ENCODE measurements around the gene GRID1. TPM values are rescaled to one million over a fixed set of nuclear protein-coding genes. Genes with fewer than 3 reads are reported as not detected.

Gene GRID1
- total RNA-seq, 1 experiment from 2014 or later, result not detected

GRCh38 chr10:86249794-86250193 is 116.8 kb downstream of the GRID1 start:
- Histone ChIP-seq H3K9me2 (replicated peaks; ENCODE audit: low read length) (no peaks in the 10 kb centered on the region), H3K27me3 (ENCODE audit: low read length) (no peaks in the 10 kb centered on the region), H3K79me2 (ENCODE audit: low read length) (no peaks in the 10 kb centered on the region), H4K20me1 (ENCODE audit: low read length) (no peaks in the 10 kb centered on the region), H3K4me2 (ENCODE audit: low read length) (no peak overlapping the region), H3K4me3 (ENCODE audit: low read length) (no peak overlapping the region), H3K27ac (ENCODE audit: low read length) (no peak overlapping the region), H2AFZ (ENCODE audit: low read length) (no peak overlapping the region), H3K9ac (ENCODE audit: low read length) (no peak overlapping the region), H3K36me3 (ENCODE audit: low read depth, low read length) (no peaks in the 10 kb centered on the region), H3F3A (ENCODE audit: low read length, unreplicated experiment) (no peaks in the 10 kb centered on the region), H3K9me3 (ENCODE audit: low read length) (no peaks in the 10 kb centered on the region), H3K4me1 (ENCODE audit: insufficient read depth, low read length) (no peaks in the 10 kb centered on the region)
- DNase-seq (no peak), ATAC-seq (no peak)
- CTCF ChIA-PET, result no interaction called here
- POLR2A ChIA-PET (ENCODE audit: unreplicated experiment), result no interaction called here
- intact Hi-C loops (cut with micrococcal nuclease), result no loop called here
- no TSS peak for BruUV-seq (replicated peaks)
- TF ChIP-seq EZH2 (IDR thresholded peaks at IDR 0.05; ENCODE audit: low read length, unreplicated experiment), result no peak
- no peak for TF ChIP-seq EZH2phosphoT487 (IDR thresholded peaks at IDR 0.05; ENCODE audit: borderline replicate concordance, low read length)
- no peak for TF ChIP-seq CTCF (conservative IDR thresholded peaks at IDR 0.05; ENCODE audit: low read depth, low read length)

GRCh38 chr10:86248062-86248461 is 118.5 kb downstream of the GRID1 start:
- H3K9me3 ChIP-seq (ENCODE audit: low read length), result no peaks in the 10 kb centered on the region
- no peak overlapping the region for H3K4me3 ChIP-seq (ENCODE audit: low read length)
- ChIA-PET CTCF (no interaction called here), POLR2A (ENCODE audit: unreplicated experiment) (interaction anchor here (0.6 kb wide), 1 partner anchor 486 kb away, joined by 4 read pairs; no protein-coding TSS in a partner anchor)
- H3K9ac ChIP-seq (ENCODE audit: low read length), result no peak overlapping the region
- no peaks in the 10 kb centered on the region for H3K9me2 ChIP-seq (replicated peaks; ENCODE audit: low read length)
- no peaks in the 10 kb centered on the region for H3F3A ChIP-seq (ENCODE audit: low read length, unreplicated experiment)
- no peaks in the 10 kb centered on the region for H3K27me3 ChIP-seq (ENCODE audit: low read length)
- no peak overlapping the region for H3K4me2 ChIP-seq (ENCODE audit: low read length)
- ATAC-seq, result no peak
- H3K4me1 ChIP-seq (ENCODE audit: insufficient read depth, low read length), result no peaks in the 10 kb centered on the region
- no peaks in the 10 kb centered on the region for H4K20me1 ChIP-seq (ENCODE audit: low read length)
- no TSS peak for BruUV-seq (replicated peaks)
- H2AFZ ChIP-seq (ENCODE audit: low read length), result no peak overlapping the region
- no peak for TF ChIP-seq CTCF (conservative IDR thresholded peaks at IDR 0.05; ENCODE audit: low read depth, low read length)
- TF ChIP-seq EZH2 (IDR thresholded peaks at IDR 0.05; ENCODE audit: low read length, unreplicated experiment), result no peak
- no peak for TF ChIP-seq EZH2phosphoT487 (IDR thresholded peaks at IDR 0.05; ENCODE audit: borderline replicate concordance, low read length)
- H3K27ac ChIP-seq (ENCODE audit: low read length), result no peak overlapping the region
- DNase-seq, result no peak
- no peaks in the 10 kb centered on the region for H3K36me3 ChIP-seq (ENCODE audit: low read depth, low read length)
- intact Hi-C loops (cut with micrococcal nuclease), result no loop called here
- H3K79me2 ChIP-seq (ENCODE audit: low read length), result no peaks in the 10 kb centered on the region

GRCh38 chr10:86247588-86247987 is 119.0 kb downstream of the GRID1 start:
- Histone ChIP-seq H3K79me2 (ENCODE audit: low read length) (no peaks in the 10 kb centered on the region), H3K9me3 (ENCODE audit: low read length) (no peaks in the 10 kb centered on the region), H4K20me1 (ENCODE audit: low read length) (no peaks in the 10 kb centered on the region), H3K9ac (ENCODE audit: low read length) (no peak overlapping the region), H3F3A (ENCODE audit: low read length, unreplicated experiment) (no peaks in the 10 kb centered on the region), H3K27ac (ENCODE audit: low read length) (no peak overlapping the region), H3K36me3 (ENCODE audit: low read depth, low read length) (no peaks in the 10 kb centered on the region), H3K4me3 (ENCODE audit: low read length) (no peak overlapping the region), H3K4me1 (ENCODE audit: insufficient read depth, low read length) (no peaks in the 10 kb centered on the region), H3K4me2 (ENCODE audit: low read length) (no peak overlapping the region), H3K27me3 (ENCODE audit: low read length) (no peaks in the 10 kb centered on the region), H3K9me2 (replicated peaks; ENCODE audit: low read length) (no peaks in the 10 kb centered on the region), H2AFZ (ENCODE audit: low read length) (no peak overlapping the region)
- no peak for TF ChIP-seq CTCF (conservative IDR thresholded peaks at IDR 0.05; ENCODE audit: low read depth, low read length)
- no peak for TF ChIP-seq EZH2phosphoT487 (IDR thresholded peaks at IDR 0.05; ENCODE audit: borderline replicate concordance, low read length)
- no peak for TF ChIP-seq EZH2 (IDR thresholded peaks at IDR 0.05; ENCODE audit: low read length, unreplicated experiment)
- no peak for DNase-seq
- no TSS peak for BruUV-seq (replicated peaks)
- ATAC-seq, result no peak
- intact Hi-C loops (cut with micrococcal nuclease), result no loop called here
- POLR2A ChIA-PET (ENCODE audit: unreplicated experiment), result no interaction called here
- CTCF ChIA-PET, result no interaction called here

All from PC-3 (cell line).